ENCODE measurements around the gene STAC2.

DNA sequence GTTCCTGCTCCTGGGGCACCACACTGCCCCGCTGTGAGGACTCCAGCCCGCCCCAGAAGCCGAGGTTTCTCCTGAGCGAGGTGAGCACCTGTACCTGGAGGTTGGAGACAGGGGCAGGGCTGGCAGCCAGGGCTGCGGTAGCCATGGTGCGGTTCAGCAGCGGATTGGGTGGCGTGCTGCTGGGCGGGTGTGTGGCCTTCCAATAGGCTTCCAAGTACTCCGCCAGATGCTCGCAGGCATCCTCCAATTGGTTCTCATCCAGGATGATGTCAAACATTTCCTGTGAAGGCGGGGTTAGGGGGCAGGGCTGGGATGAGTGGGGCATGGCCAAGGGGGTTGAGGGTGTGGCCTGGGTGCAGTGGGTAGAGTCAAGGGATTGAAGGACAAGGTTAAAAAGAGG is 48.5 kb downstream of the STAC2 start:
- TF ChIP-seq, protein P1, sequence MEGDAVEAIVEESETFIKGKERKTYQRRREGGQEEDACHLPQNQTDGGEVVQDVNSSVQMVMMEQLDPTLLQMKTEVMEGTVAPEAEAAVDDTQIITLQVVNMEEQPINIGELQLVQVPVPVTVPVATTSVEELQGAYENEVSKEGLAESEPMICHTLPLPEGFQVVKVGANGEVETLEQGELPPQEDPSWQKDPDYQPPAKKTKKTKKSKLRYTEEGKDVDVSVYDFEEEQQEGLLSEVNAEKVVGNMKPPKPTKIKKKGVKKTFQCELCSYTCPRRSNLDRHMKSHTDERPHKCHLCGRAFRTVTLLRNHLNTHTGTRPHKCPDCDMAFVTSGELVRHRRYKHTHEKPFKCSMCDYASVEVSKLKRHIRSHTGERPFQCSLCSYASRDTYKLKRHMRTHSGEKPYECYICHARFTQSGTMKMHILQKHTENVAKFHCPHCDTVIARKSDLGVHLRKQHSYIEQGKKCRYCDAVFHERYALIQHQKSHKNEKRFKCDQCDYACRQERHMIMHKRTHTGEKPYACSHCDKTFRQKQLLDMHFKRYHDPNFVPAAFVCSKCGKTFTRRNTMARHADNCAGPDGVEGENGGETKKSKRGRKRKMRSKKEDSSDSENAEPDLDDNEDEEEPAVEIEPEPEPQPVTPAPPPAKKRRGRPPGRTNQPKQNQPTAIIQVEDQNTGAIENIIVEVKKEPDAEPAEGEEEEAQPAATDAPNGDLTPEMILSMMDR (IDR thresholded peaks at IDR 0.05): no peak
- no peak for TF ChIP-seq POLR2A (IDR thresholded peaks at IDR 0.05)

All from esophagus squamous epithelium (tissue), 4 donors.